CD4-positive, alpha-beta T cell treated with Interleukin-17A for 1 hour (primary cell): ENCODE results near the gene SPA17.

Experiments
- DNase-seq: peaks from one replicate; pipeline ENCODE4 v3.0.0-alpha.2; 2020

The SPA17 gene

DNA sequence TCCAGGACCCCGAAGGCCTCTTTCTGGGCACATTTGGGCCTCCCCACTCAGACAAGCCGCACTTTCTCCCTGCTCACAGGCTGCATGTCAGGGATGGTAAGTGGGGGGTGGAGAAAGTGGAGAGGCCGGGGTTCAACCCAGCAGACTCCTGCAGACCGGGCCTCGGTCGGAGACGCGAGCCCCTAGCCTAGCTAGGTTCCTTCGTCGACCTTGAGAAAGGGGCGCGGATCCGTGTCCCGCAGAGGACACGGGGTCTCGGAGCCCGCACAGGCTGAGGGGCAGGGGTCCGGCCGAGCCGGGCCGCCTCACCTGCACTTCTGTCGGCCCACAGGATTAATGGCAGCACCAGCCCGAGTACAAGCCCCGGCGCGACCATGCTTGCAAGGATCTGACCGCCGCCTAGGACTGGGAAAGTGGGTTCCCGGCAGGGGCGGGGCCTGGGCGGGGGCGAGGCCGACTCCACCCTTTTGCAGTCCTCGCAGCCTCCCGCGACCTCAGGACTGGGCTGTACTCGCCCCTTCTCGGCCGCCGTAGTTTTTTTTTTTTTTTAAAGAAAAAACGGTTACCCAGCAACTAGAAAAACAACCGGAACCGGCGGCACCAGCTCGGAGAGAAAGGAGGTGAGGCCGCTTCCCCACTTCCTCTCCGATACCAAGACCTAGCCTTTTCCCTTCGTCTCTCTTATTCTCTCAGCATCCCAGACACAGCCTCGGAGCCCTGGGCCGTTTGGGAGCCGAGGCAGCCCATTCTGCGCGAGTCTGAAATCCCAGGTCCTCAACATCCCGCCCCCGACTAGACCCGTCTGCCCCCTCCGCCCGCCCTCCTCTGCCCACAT, at the start of gene SPA17, which contains the start of gene SIAE:
TSS of gene SPA17 (plus strand) at position 572 of the 835 bp plus-strand sequence. CDS start 1,361 bp downstream, outside the sequence.
TSS of gene SIAE (minus strand) at position 407 of the 835 bp plus-strand sequence. CDS start at position 376, 31 bp downstream.
- DNase-seq, result peak; percentile 91

GRCh38 chr11:124625504-124626168, 48.1 kb upstream of the SPA17 start:
- no peak for DNase-seq

- no peak for DNase-seq
Observed at GRCh38 chr11:124627546-124627945, 46.2 kb upstream of the SPA17 start.

GRCh38 chr11:124629961-124630360, 43.7 kb upstream of the SPA17 start:
- no peak for DNase-seq

DNA sequence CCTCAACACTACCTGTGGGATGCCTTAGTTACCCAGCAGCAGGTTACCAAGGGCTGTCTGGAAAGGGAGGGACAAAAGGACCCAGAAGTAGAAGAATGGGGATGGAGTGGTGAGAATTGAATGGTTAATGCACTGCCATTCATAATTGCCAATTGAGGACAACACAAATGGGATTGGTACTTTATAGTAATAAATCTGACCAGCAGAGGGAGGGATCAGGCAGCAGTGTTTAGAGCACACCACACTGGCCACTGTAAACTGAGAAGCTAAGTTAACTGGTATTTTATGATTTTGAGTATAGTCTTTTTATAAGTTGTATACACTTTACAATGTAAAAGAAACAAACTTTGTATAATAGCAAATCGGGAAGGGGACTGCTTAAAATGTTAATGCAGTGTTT, 40.3 kb upstream of the SPA17 start:
- DNase-seq, result no peak

DNA sequence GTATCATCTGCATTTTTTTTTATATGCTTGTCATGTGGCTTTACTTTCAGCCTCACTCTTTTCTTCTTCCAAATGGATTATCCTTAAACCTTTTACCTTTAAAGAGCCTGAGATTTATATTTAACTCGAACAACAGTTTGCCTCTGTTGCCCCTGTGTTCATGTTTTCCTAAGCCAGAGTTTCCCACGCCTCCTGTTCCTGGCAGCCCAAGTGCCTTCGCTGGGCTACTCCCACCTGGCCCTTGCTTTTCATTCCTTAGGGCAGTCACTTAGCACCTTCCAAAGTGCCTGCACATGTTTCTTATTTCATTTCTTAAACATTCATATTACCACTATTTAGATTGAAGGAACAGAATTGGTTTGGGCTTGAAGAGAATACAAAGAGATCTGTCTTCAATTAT, 37.8 kb upstream of the SPA17 start:
- no peak for DNase-seq

DNA sequence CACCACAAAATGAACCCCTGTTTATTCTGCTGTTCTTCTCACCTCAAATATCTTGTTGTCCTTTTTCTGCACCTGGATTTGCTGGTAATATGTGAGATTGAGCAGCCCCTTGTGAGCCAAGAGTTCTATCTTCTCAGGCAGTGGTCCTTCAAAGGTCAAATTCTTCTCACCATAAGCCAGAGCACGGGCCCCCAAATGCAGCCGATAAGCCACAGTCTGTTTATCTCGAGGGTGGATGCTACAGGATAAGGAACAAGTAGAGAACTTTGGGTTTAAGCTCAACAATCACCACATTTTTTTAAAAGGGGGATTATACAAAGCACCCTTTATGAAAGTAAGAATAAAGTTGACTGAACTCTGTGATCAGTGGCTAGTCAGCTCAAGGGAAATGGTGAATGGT, 35.2 kb upstream of the SPA17 start:
- DNase-seq, result no peak

DNA sequence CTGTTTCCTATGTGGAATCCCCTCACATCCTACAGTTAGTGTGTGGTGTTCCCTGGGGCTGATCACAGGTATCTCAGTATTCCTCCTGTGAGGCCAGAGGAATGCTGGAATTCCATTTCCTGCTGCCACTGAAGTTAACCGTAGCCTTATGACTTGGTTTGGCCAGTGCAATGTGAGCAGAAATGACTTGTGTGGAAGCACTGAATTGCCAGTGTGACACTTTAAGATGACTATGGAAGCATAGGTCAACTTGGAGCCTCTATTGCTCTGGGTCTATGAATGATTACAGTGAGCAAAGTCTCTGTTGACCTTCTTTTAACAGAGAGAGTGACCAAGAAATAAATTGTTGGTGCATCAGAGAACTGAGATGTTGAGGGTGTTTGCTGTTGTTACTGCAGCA, 34.5 kb upstream of the SPA17 start:
- DNase-seq, result no peak

GRCh38 chr11:124640666-124641065, 33.0 kb upstream of the SPA17 start:
- DNase-seq, result no peak

DNA sequence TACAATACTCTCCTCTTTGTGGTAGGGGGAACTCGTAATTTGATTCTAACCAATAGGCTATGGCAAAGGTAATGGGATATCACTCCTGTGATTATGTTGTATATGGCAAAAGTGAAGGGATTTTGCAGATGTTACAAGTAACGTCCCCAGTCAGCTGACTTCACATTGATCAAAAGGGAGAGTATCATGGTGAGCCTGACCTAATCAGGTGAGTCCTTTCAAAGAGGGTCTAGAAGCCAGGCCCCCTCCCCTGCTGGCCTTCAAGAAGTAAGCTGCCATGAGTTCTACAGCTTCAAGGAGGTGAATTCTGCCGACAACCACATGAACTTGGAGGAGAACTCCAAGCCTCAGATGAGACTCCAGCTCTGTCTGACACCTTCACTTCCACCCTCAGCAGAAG, 31.1 kb upstream of the SPA17 start:
- DNase-seq, result no peak

DNA sequence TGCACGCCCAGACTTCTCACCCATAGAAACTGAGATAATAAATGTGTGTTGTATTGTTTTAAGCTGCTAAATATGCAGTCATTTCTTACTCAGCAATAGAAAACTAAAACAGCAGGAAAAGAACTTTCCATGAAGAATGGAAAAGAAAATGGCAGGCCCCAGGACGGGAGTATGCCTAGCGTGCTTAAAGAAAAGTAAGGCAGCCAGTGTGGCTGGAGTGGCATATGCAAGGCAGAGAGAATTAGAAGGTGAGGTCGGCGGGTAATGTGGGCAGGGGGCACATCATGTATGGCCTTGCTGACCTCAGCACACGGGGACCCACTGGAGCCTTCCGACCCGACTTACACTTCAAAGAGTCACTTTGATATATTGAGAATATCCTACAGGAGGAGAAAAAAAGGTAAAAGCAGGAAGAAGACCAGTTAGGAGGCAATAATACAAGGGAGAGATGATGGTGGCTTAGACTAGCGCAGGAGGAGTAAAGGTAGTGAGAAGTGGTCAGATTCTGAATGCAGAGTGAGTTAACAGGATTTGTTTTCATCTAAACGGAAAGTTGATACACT, 30.6 kb upstream of the SPA17 start:
- no peak for DNase-seq

GRCh38 chr11:124643605-124644425, 29.9 kb upstream of the SPA17 start:
- no peak for DNase-seq

DNA sequence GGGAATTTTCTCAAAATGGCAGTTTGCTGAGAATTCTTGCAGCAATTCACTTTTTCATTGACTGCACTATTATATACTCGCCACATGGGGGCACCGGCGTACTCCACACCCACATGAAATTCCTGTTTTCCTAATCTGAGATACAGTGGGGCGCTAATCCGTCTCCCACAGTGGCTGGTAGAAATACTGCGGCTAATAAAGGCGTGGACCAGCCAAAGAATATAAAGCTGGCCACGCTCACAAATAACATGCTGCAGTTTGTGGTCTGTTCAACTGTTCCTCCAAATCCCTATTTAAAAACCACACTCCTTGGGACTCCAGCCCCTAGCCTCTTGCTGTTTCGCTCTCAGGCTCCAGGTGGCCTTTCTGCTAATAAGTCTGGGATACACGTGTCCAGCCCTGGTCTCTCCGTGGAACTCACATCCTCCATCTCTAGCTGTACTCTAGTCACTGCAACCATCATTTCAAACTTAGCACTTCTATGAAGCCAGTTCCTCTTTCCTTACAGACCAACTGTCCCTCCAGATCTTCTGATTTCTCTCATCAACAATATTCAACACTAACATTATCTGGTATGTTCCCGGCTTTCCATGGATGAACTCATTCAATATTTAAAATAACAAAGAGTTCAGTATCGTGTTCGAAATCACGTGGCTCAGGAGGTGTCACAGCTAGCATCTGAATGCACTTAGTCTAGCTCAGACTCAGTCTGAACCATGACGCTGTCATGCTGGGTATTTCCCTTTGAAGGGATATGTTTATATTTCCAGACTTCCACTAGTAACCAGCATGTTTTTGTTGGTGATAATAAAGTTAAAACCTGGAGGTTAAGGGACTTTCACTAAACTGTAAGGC, 29.1 kb upstream of the SPA17 start:
- peak; percentile 47 for DNase-seq

- DNase-seq, result no peak
Observed at GRCh38 chr11:124646148-124646547, 27.6 kb upstream of the SPA17 start.

DNA sequence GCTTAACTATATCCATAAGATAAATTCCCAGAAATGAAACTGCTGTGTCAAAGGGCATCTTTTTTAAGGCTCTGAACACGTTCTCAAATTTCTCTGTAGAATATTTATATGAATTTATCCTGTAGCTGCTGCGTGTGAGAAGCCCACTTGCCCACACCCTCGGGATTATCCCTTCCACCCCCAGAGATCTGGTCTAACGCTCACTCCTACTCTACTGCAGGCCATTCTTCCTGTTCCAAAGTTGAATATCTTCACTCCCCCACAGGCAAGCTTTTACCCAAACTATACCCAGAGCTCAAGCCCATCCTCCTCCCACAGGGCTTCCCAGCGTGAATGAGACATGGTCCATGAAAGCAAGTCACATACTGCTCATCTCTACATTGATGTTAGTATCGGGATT, 25.1 kb upstream of the SPA17 start:
- DNase-seq, result no peak

GRCh38 chr11:124656774-124657630, 16.7 kb upstream of the SPA17 start:
- DNase-seq, result no peak

DNA sequence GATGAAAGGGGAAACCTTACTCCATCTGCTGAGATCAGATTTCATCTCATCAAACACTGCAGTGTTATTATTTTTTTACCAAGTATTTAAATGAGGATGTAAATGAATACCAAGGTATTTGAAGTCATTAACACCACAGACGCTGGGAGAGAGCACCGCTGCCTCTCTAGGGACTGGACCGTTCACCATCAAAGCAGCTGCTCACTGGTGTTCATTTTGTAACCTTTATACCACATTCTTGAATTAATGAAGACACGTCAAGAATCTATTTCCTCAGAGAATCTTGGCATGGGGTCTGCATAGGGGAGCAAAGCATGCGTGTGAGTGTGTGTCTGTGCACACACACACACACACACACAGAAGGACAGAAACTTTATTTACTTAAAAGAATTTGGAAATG, 15.8 kb upstream of the SPA17 start:
- no peak for DNase-seq

DNA sequence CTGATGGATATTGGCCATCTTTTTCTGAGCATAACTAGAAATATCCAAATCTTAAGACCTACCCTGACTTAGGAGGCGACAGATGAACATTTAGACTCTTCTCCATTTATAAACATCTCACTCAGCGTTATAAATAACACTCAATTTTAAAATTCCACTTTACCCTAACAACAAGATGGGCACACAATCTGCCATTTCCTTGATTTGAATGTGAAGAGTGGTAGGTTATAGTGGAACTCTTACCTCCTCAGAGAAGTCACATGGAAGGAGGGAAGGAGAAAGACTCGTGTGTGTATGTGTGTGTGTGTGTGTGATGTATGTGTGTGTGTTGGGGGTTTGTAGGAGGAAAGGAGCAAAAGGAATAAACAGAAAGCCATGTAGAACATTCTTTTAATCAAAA, 15.2 kb upstream of the SPA17 start:
- DNase-seq, result no peak

DNA sequence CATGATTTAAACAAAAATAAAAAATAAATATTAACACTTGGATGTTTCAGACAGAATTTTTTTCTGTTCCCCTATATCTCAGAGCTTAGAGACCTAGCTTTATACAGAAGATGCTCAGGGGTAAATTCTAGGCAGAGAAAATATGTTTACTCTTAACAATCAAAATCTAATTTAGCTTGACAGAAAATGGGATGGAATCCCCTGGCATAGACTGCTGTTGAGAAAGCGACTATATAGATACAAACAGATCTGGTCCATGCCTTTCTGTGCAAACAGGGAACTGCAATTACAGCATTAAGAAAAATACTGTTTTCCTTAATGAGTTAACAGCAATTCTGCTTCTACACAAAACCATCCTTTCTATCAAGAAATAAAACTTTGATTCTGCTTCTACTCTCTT, 14.7 kb upstream of the SPA17 start:
- DNase-seq, result no peak

- DNase-seq, result no peak
Observed at GRCh38 chr11:124661553-124661952, 12.2 kb upstream of the SPA17 start.

DNA sequence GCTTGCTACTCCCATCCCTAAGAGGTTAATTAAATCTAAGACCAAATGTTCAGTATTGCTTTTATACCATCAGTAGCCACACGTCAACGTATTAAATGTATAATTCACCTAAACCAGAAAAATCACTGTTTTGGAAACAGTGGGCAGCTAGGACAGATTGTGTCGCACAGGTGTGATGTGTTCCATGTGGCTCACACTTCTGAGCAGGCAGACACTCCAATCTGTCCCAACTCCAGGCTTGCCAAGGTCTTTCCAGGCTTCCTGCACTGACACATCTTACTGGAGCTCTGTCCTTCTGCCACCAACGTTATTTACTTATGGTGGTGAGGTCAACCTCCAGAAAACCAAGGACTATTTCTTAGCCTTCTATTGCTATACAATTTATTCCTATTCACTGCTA, 11.6 kb upstream of the SPA17 start:
- no peak for DNase-seq
